Heart left ventricle (tissue), 13 donors: Measurements from ENCODE around the gene LRRC31.

ENCODE experiments used
- CTCF ChIP-seq, 12 donors: fragments of 200-600 bp; sonication (generic) in 4 of 12; IDR thresholded peaks; one replicate each; pipeline versions ENCODE4 v1.5.0 to v1.8.0; 2018 to 2022; ENCODE audit warnings: antibody characterized with exemption in 12 of 12, mild to moderate bottlenecking in 5 of 12
- POLR2A ChIP-seq, 2 donors: fragments of 450-650 bp; IDR thresholded peaks; one replicate each; pipeline ENCODE4 v1.6.1; 2017; ENCODE audit warnings: antibody characterized with exemption in 2 of 2, mild to moderate bottlenecking in 2 of 2, moderate library complexity in 2 of 2
- donor health status: ischemic (EF 13 %, LVEDD 7.1; RV severe dilation, severe dysfunction).
- donor health status: DM: no; HTN: yes; CAD: no.
- donor health status: DM: no; HTN: no; CAD: no.
- donor health status: ischemic (EF 25% LVEDD 6.9; RV normal size, moderate dysfunction).
- donor health status: ischemic (EF 25% LVEDD 5.7; RV mildly dilated, moderate dysfunction).
- donor health status: ischemic (EF 35%, LVEDD 5.7; RV mildly dilated, moderate dysfunction).
- donor health status: nonischemic (EF 11% LVEDD 7.7; RV severe dilation, severe dysfunction).
- donor health status: DM: yes; HTN: yes; CAD: no.
- donor health status: PGD.
- donor health status: ischemic (EF 29% LVEDD 5.4; RV normal size, mild dysfunction).
- donor health status: nonischemic (EF 23%, LVEDD 6.1; RV moderate dilation, normal function).

GRCh38 chr3:169838511-169839030, 31.2 kb downstream of the LRRC31 start:
- TF ChIP-seq CTCF (IDR thresholded peaks at IDR 0.05) (no peak), POLR2A (IDR thresholded peaks at IDR 0.05) (no peak)
